Common myeloid progenitor, CD34-positive (primary cell): Measurements from ENCODE around the gene CDC14A.

Experiments used
- CTCF ChIA-PET: fragments of 350-600 bp; sonication (Branson Sonifier 250); formaldehyde crosslinking; loops from one replicate; lab custom pipeline; 2021; ENCODE audit warnings: antibody characterized with exemption; lab: Charles Lee
- POLR2A ChIA-PET: fragments of 350-600 bp; sonication (Branson Sonifier 250); formaldehyde crosslinking; loops from one replicate; lab custom pipeline; 2021; ENCODE audit warnings: antibody characterized with exemption; lab: Charles Lee
- DNase-seq, 3 donors: peaks; one replicate each; pipeline versions ENCODE4 v3.0.0 to v3.0.0-alpha.2; 2013
- H3K27ac ChIP-seq, 2 experiments: 1 replicate in 1 of 2; 2 replicates in 1 of 2; pipeline ENCODE4 v1.7.0; 2013; ENCODE audit warnings: inconsistent platforms in 2 of 2, low read length in 2 of 2, mild to moderate bottlenecking in 2 of 2, low read depth in 1 of 2, moderate library complexity in 1 of 2; ENCODE audit not compliant: severe bottlenecking in 2 of 2, insufficient read depth in 1 of 2, poor library complexity in 1 of 2
- H3K27me3 ChIP-seq, 5 experiments: replicated peaks in 2 of 5; 1 replicate in 3 of 5; 2 replicates in 2 of 5; pipeline versions ENCODE4 v1.6.1 to v1.7.0; 2013; ENCODE audit warnings: low read length in 4 of 5, mild to moderate bottlenecking in 2 of 5, moderate library complexity in 2 of 5, inconsistent platforms in 1 of 5; ENCODE audit not compliant: insufficient read depth in 5 of 5, control insufficient read depth in 4 of 5
- H3K36me3 ChIP-seq, 4 experiments: 1 replicate in 2 of 4; 2 replicates in 2 of 4; pipeline versions ENCODE4 v1.6.1 to v1.7.0; 2013; ENCODE audit warnings: low read length in 3 of 4, control low read depth in 1 of 4, mild to moderate bottlenecking in 1 of 4; ENCODE audit not compliant: control insufficient read depth in 4 of 4, insufficient read depth in 4 of 4
- H3K4me1 ChIP-seq, 4 experiments: 1 replicate in 3 of 4; 2 replicates in 1 of 4; pipeline versions ENCODE4 v1.6.1 to v1.7.1; 2013; ENCODE audit warnings: low read length in 3 of 4, mild to moderate bottlenecking in 3 of 4, control low read depth in 1 of 4, inconsistent platforms in 1 of 4, moderate library complexity in 1 of 4; ENCODE audit not compliant: control insufficient read depth in 4 of 4, insufficient read depth in 4 of 4; ENCODE audit errors: control extremely low read depth in 1 of 4
- H3K4me3 ChIP-seq, 7 experiments: 1 replicate in 4 of 7; 2 replicates in 3 of 7; pipeline versions ENCODE4 v1.5.1 to v1.7.0; 2013; ENCODE audit warnings: mild to moderate bottlenecking in 7 of 7, low read length in 6 of 7, moderate library complexity in 6 of 7, inconsistent platforms in 2 of 7, low read depth in 2 of 7, control low read depth in 1 of 7; ENCODE audit not compliant: insufficient read depth in 4 of 7, control insufficient read depth in 1 of 7; ENCODE audit errors: extremely low read depth in 1 of 7
- H3K9me3 ChIP-seq, 5 experiments: 1 replicate in 4 of 5; 2 replicates in 1 of 5; pipeline versions ENCODE4 v1.6.1 to v1.7.1; 2013; ENCODE audit warnings: low read length in 4 of 5, mild to moderate bottlenecking in 2 of 5, inconsistent platforms in 1 of 5, low read depth in 1 of 5, moderate library complexity in 1 of 5; ENCODE audit not compliant: control insufficient read depth in 4 of 5, insufficient read depth in 2 of 5; ENCODE audit errors: control extremely low read depth in 1 of 5
- WGBS: methylation state at CpG from one replicate; pipeline ENCODE4 v1.1.5; 2013; ENCODE audit not compliant: insufficient coverage; 5-methylcytosine and 5-hydroxymethylcytosine counted together

Gene CDC14A

DNA sequence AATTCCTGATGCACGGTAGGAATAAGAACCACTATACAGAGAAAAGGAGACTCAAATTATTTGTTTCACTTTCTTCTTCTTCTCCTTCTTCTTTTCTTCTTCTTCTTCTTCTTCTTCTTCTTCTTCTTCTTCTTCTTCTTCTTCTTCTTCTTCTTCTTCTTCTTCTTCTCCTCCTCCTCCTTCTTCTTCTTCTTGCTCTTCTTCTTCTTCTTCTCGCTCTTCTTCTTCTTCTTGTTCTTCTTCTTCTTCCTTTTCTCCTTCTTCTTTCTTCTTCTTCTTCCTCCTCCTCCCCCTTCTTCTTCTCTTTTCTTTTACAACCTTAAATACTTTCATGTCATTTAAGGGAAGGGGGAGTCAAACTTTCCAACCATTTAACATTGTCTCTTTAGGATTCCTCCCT is 174.6 kb downstream of the CDC14A start:
- 100% methylated on average over 1 of the region's 2 CpGs for WGBS
- Histone ChIP-seq H3K9me3 (no peaks in the 10 kb centered on the region), H3K4me1 (peaks cover 8 to 40% (median 20%) of the 10 kb centered on the region in 4 experiments), H3K36me3 (no peaks in the 10 kb centered on the region), H3K27ac (no peak overlapping the region), H3K27me3 (no peaks in the 10 kb centered on the region), H3K4me3 (no peak overlapping the region)
- DNase-seq = no peak
- POLR2A ChIA-PET = interaction anchor here (0.6 kb wide), 1 partner anchor 175 kb away, joined by 3 read pairs; the partner anchor contains the start of gene CDC14A
- CTCF ChIA-PET = interaction anchor here (0.7 to 2.0 kb wide), 4 partner anchors 11 to 63 kb away, joined by 4 to 5 read pairs (median 4); partner anchors contain the start of gene GPR88

DNA sequence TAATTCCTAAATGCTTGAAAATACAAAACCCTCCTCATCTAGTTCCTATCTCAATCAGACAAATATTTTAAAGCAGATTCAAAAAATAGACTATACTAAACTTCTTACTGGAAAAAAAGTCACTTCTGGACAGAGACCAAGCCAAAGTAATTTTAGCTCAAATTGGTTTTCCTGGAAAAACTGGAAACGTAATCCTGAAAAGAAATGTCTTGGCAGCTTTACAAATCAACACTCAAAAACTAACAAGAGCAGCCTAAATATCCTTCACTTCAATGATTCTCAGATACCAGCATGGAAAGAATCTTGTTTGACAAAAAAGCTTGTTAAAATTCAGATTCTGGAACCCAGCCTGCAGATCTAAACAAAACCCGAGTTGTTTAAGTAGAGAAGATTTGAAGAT is 176.6 kb downstream of the CDC14A start:
- Histone ChIP-seq H3K27me3 (no peaks in the 10 kb centered on the region), H3K27ac (no peak overlapping the region), H3K9me3 (no peaks in the 10 kb centered on the region), H3K36me3 (no peaks in the 10 kb centered on the region), H3K4me3 (no peak overlapping the region), H3K4me1 (peaks cover 13 to 43% (median 29%) of the 10 kb centered on the region in 4 experiments)
- no CpG with 5 or more reads among the region's 2 CpGs for WGBS
- ChIA-PET POLR2A (no interaction called here), CTCF (interaction anchor here (0.9 to 1.4 kb wide), 4 partner anchors 9 to 340 kb away, joined by 3 to 6 read pairs (median 4); partner anchors contain the start of gene GPR88)
- DNase-seq = no peak

DNA sequence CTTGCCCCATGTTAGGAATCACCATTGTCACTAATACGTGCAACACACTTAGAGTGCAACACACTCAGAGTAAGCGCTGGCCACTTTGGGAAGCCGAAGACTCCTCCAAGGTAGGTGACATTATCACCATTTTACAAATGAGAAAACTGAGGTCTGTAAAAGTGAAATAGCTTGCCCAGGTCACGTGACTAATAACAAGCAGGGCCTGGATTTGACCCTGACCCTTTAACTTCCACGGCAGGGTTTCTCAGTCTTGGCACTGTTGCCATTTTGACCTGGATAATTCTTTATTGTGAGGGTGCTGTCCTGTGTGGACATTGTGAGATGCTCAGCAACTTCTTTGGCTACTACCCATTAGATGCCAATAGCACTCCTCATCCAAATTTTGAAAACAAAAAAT is 177.8 kb downstream of the CDC14A start:
- no peak for DNase-seq
- H3K27ac ChIP-seq = no peak overlapping the region
- H3K4me1 ChIP-seq = peaks cover 13 to 45% (median 29%) of the 10 kb centered on the region in 4 experiments
- 100% methylated on average over 2 of the region's 5 CpGs for WGBS
- H3K4me3 ChIP-seq = no peak overlapping the region
- POLR2A ChIA-PET = no interaction called here
- no peaks in the 10 kb centered on the region for H3K36me3 ChIP-seq
- CTCF ChIA-PET = interaction anchor here (0.6 to 1.1 kb wide), 2 partner anchors 9 to 13 kb away, joined by 3 to 5 read pairs; no protein-coding TSS in a partner anchor
- H3K27me3 ChIP-seq = no peaks in the 10 kb centered on the region
- H3K9me3 ChIP-seq = no peaks in the 10 kb centered on the region

DNA sequence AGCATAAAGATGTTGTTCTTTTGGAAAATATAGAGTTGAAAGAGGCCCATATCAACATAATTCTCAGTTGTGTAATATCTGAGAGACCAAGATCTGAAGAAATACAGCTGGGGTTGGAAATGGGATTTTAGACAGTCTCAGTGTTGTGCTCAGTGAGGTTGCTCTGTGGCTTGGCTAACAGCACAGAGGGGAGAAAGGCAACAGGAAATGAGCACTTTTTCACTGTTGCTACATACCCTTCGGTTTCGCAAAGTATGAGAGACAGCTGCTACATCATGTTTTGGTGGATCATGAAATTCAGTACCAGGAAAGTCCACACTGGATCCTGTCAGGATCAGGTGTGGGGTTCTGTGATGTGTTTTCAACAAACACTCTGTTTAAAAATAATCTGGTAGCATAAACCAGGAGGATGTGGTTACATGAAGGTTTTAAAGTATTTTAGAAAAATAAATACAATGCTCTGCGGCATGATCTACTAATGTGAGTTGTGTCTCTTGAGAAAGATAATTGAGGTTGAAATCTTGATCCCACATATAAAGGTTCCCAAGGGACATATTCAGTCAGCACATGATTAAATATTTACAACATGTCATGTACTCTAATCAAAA is 178.7 kb downstream of the CDC14A start:
- H3K27ac ChIP-seq = no peak overlapping the region
- 0% methylated on average over 2 of the region's 3 CpGs for WGBS

DNA sequence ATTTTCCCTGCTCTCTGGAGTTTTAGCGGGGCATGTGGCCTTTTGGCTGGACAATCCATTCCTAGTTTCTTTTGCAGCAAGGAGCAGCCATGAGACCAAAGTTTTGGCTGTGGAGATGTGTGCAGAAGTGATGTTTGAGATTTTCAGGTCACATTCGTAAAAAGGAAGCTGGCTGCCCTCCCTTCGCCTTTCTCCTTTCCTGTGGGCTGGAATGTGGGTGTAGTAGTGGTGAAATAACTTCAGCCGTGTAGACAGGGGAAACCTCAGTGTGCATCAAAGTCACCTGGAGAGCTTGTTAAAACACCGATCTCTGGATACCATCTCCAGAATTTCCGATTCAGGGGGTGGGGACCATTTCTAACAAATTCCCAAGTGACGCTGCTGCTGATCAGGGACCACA is 180.3 kb downstream of the CDC14A start:
- 0% methylated on average over 5 of the region's 7 CpGs for WGBS
- Histone ChIP-seq H3K27ac (no peak overlapping the region), H3K36me3 (no peaks in the 10 kb centered on the region), H3K27me3 (peaks cover 0 to 1% (median 0%) of the 10 kb centered on the region in 5 experiments), H3K4me3 (peak overlapping the region in 1 of 7 experiments; percentile 29), H3K4me1 (peaks cover 13 to 53% (median 29%) of the 10 kb centered on the region in 4 experiments), H3K9me3 (no peaks in the 10 kb centered on the region)
- DNase-seq = peak in 1 of 3 donors; percentile 30
- POLR2A ChIA-PET = no interaction called here
- CTCF ChIA-PET = interaction anchor here (0.7 to 1.7 kb wide), 6 partner anchors 9 to 335 kb away, joined by 3 to 10 read pairs (median 4); no protein-coding TSS in a partner anchor

More for the DNA sequence above, 178.7 kb downstream of the CDC14A start:
- CTCF ChIA-PET = interaction anchor here (1.1 kb wide), 1 partner anchor 12 kb away, joined by 5 read pairs; no protein-coding TSS in a partner anchor
- Histone ChIP-seq H3K4me1 (peaks cover 13 to 53% (median 29%) of the 10 kb centered on the region in 4 experiments), H3K36me3 (no peaks in the 10 kb centered on the region), H3K4me3 (peak overlapping the region in 1 of 7 experiments; percentile 40), H3K27me3 (no peaks in the 10 kb centered on the region), H3K9me3 (no peaks in the 10 kb centered on the region)
- POLR2A ChIA-PET = interaction anchor here (1.0 kb wide), 1 partner anchor 8 kb away, joined by 3 read pairs; no protein-coding TSS in a partner anchor
- peak in 2 of 3 donors; percentile 46 to 54 for DNase-seq

DNA sequence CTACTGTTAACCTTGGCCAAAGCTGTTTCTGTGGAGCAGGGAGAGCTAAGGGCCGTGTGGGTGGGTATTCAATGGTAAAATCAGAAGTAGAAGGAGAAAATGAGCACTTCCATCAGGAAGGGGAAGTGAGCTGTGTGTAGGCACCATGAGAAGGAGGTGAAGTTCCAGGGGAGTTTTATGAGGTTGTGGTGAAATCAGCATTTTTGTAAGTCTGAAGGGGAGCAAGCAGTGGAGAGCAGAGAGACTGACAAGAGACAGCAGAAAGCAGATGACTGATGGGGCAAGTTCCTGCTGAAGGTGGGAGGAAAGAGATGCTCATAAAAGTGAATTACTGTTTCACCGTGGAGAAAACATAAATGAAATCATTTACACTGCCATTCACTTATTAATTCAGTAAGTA is 183.0 kb downstream of the CDC14A start:
- WGBS = 40% methylated on average over 1 of the region's 2 CpGs
- peaks cover 0 to 23% (median 11%) of the 10 kb centered on the region in 5 experiments for H3K27me3 ChIP-seq
- ChIA-PET CTCF (interaction anchor here (1.0 kb wide), 1 partner anchor 74 kb away, joined by 4 read pairs; no protein-coding TSS in a partner anchor), POLR2A (no interaction called here)
- H3K4me1 ChIP-seq = peaks cover 13 to 68% (median 48%) of the 10 kb centered on the region in 4 experiments
- H3K4me3 ChIP-seq = no peak overlapping the region
- no peaks in the 10 kb centered on the region for H3K36me3 ChIP-seq
- H3K9me3 ChIP-seq = no peaks in the 10 kb centered on the region
- DNase-seq = peak in 2 of 3 donors; percentile 22 to 29
- H3K27ac ChIP-seq = no peak overlapping the region

DNA sequence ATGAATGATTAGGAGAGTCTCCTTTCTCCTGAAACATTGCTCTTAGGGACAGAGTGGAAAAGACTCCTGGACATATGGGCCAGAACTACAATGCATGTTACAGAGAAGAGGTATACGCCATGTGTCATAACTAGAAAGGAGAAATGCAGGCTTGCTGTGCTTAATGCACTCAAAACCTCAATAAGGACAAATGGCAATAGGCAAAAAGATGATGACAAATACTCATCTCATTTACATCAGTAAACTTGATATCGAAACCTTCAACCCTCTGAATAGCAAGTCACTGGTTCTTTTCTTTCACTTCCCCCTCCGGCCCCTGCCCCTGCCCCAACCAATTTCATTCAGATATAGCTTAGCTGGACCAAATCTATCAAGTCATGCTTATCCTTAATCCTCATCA is 183.7 kb downstream of the CDC14A start:
- 93% methylated on average over 3 of the region's 3 CpGs for WGBS
- POLR2A ChIA-PET = no interaction called here
- H3K9me3 ChIP-seq = no peaks in the 10 kb centered on the region
- no peak for DNase-seq
- H3K27me3 ChIP-seq = peaks cover 6 to 29% (median 11%) of the 10 kb centered on the region in 5 experiments
- CTCF ChIA-PET = no interaction called here
- no peak overlapping the region for H3K27ac ChIP-seq
- no peak overlapping the region for H3K4me3 ChIP-seq
- H3K4me1 ChIP-seq = peaks cover 10 to 61% (median 41%) of the 10 kb centered on the region in 4 experiments
- H3K36me3 ChIP-seq = no peaks in the 10 kb centered on the region
